SK-N-MC (cell line): ENCODE results near the gene AGAP1.

Experiments
- EZH2 ChIP-seq: fragments of 200-600 bp; sonication (generic); IDR thresholded peaks from one replicate; pipeline ENCODE4 v1.6.1; 2017; ENCODE audit warnings: antibody characterized with exemption
- POLR2AphosphoS5 ChIP-seq: IDR thresholded peaks from 2 replicates; pipeline ENCODE4 v1.6.1; 2012; ENCODE audit warnings: mild to moderate bottlenecking, low read depth, low read length, borderline replicate concordance

- TF ChIP-seq EZH2 (no peak), POLR2AphosphoS5 (no peak)
These were observed 93.4 kb downstream of the AGAP1 start for GRCh38 chr2:235587202-235587601.
